ENCODE results near the gene SNX14.

GRCh38 chr6:85482905-85483700 is 110.6 kb downstream of the SNX14 start:
- peak; percentile 99 for TF ChIP-seq CTCF (IDR thresholded peaks at IDR 0.05; ENCODE audit: low read length)
- TF ChIP-seq EZH2 (optimal IDR thresholded peaks at IDR 0.05; ENCODE audit: low read depth, low read length) = no peak
- no peak for TF ChIP-seq EZH2phosphoT487 (IDR thresholded peaks at IDR 0.05; ENCODE audit: low read length)

All from MM.1S (cell line).